Parathyroid adenoma (tissue), 2 donors: ENCODE measurements around the gene USH2A.

Source experiments
- H2AFZ ChIP-seq: fragments of 300-600 bp; sonication (generic); one replicate; pipeline ENCODE4 v1.7.0; 2017; ENCODE audit warnings: antibody characterized with exemption, mild to moderate bottlenecking
- H3K27ac ChIP-seq: fragments of 300-600 bp; sonication (generic); one replicate; pipeline ENCODE4 v1.7.0; 2017
- H3K27me3 ChIP-seq: fragments of 300-600 bp; sonication (generic); one replicate; pipeline ENCODE4 v1.7.0; 2017; ENCODE audit warnings: low read length; ENCODE audit not compliant: control insufficient read depth, insufficient read depth
- H3K36me3 ChIP-seq: fragments of 300-600 bp; sonication (generic); one replicate; pipeline ENCODE4 v1.7.0; 2017; ENCODE audit warnings: low read length; ENCODE audit not compliant: control insufficient read depth, insufficient read depth
- H3K4me1 ChIP-seq: fragments of 300-600 bp; sonication (generic); one replicate; pipeline ENCODE4 v1.7.0; 2017; ENCODE audit warnings: control low read depth
- H3K4me2 ChIP-seq: fragments of 300-600 bp; sonication (generic); one replicate; pipeline ENCODE4 v1.7.0; 2017; ENCODE audit warnings: low read length
- H3K4me3 ChIP-seq: fragments of 300-600 bp; sonication (generic); one replicate; pipeline ENCODE4 v1.7.0; 2017; ENCODE audit warnings: low read depth, low read length
- H3K79me2 ChIP-seq: fragments of 300-600 bp; sonication (generic); one replicate; pipeline ENCODE4 v1.7.0; 2017; ENCODE audit warnings: control low read depth
- H3K9ac ChIP-seq: fragments of 300-600 bp; sonication (generic); one replicate; pipeline ENCODE4 v1.7.0; 2017; ENCODE audit warnings: mild to moderate bottlenecking
- H3K9me3 ChIP-seq: fragments of 300-600 bp; sonication (generic); one replicate; pipeline ENCODE4 v1.7.0; 2017; ENCODE audit warnings: low read length; ENCODE audit not compliant: control insufficient read depth
- TF ChIP-seq, protein P1 (sequence below): fragments of 300-600 bp; sonication (generic); IDR thresholded peaks from one replicate; pipeline ENCODE4 v1.7.0; 2017; ENCODE audit warnings: antibody characterized with exemption, mild to moderate bottlenecking
- donor health status: primary hyperparathyroidism.

Gene USH2A

DNA sequence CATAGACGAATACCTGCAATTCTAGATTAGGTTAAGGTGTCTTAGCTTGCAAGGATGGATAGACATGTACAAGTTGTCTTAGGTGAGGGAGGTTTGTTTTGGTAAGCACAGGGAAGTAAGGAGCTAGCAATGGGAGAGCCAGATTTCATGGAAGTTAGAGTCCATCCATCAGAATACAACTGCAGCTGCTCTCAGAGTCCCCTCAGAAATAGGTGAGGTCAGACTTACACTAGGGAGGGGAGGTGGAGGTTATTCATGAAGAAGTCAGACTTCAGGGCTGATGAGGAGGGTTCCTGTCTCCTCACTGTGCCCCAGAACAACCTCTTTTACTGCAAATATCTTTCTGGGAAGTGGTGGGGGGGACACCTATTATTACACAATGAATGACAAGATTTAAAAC lies 770.9 kb downstream of the USH2A start:
- H3K4me3 ChIP-seq: no peak overlapping the region
- no peaks in the 10 kb centered on the region for H3K4me1 ChIP-seq
- H3K9ac ChIP-seq: no peak overlapping the region
- no peaks in the 10 kb centered on the region for H3K9me3 ChIP-seq
- H3K27ac ChIP-seq: no peak overlapping the region
- H3K79me2 ChIP-seq: no peaks in the 10 kb centered on the region
- TF ChIP-seq, protein P1, sequence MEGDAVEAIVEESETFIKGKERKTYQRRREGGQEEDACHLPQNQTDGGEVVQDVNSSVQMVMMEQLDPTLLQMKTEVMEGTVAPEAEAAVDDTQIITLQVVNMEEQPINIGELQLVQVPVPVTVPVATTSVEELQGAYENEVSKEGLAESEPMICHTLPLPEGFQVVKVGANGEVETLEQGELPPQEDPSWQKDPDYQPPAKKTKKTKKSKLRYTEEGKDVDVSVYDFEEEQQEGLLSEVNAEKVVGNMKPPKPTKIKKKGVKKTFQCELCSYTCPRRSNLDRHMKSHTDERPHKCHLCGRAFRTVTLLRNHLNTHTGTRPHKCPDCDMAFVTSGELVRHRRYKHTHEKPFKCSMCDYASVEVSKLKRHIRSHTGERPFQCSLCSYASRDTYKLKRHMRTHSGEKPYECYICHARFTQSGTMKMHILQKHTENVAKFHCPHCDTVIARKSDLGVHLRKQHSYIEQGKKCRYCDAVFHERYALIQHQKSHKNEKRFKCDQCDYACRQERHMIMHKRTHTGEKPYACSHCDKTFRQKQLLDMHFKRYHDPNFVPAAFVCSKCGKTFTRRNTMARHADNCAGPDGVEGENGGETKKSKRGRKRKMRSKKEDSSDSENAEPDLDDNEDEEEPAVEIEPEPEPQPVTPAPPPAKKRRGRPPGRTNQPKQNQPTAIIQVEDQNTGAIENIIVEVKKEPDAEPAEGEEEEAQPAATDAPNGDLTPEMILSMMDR: no peak
- no peaks in the 10 kb centered on the region for H3K27me3 ChIP-seq
- no peak overlapping the region for H3K4me2 ChIP-seq
- no peak overlapping the region for H2AFZ ChIP-seq
- no peaks in the 10 kb centered on the region for H3K36me3 ChIP-seq

GRCh38 chr1:215651867-215652266 lies 771.4 kb downstream of the USH2A start:
- H3K79me2 ChIP-seq: no peaks in the 10 kb centered on the region

GRCh38 chr1:215650446-215651149 lies 772.6 kb downstream of the USH2A start:
- Histone ChIP-seq H3K27ac (no peak overlapping the region), H3K4me3 (no peak overlapping the region), H3K4me1 (no peaks in the 10 kb centered on the region), H3K9ac (no peak overlapping the region), H3K36me3 (no peaks in the 10 kb centered on the region), H2AFZ (no peak overlapping the region), H3K9me3 (no peaks in the 10 kb centered on the region), H3K79me2 (no peaks in the 10 kb centered on the region), H3K4me2 (no peak overlapping the region), H3K27me3 (no peaks in the 10 kb centered on the region)
- TF ChIP-seq, protein P1: no peak

More at GRCh38 chr1:215651867-215652266, 771.4 kb downstream of the USH2A start:
- H3K4me1 ChIP-seq: no peaks in the 10 kb centered on the region
- TF ChIP-seq, protein P1: no peak
- no peaks in the 10 kb centered on the region for H3K27me3 ChIP-seq
- no peak overlapping the region for H3K4me3 ChIP-seq
- no peak overlapping the region for H3K27ac ChIP-seq
- no peaks in the 10 kb centered on the region for H3K36me3 ChIP-seq
- no peak overlapping the region for H3K9ac ChIP-seq
- no peak overlapping the region for H2AFZ ChIP-seq
- no peak overlapping the region for H3K4me2 ChIP-seq
- no peaks in the 10 kb centered on the region for H3K9me3 ChIP-seq

- Histone ChIP-seq H2AFZ (no peak overlapping the region), H3K9ac (no peak overlapping the region), H3K27me3 (no peaks in the 10 kb centered on the region), H3K4me3 (no peak overlapping the region), H3K79me2 (no peaks in the 10 kb centered on the region), H3K9me3 (no peaks in the 10 kb centered on the region), H3K36me3 (no peaks in the 10 kb centered on the region), H3K4me1 (no peaks in the 10 kb centered on the region), H3K4me2 (no peak overlapping the region), H3K27ac (no peak overlapping the region)
- TF ChIP-seq, protein P1: no peak
Observed at GRCh38 chr1:215648957-215649356, 774.3 kb downstream of the USH2A start.

DNA sequence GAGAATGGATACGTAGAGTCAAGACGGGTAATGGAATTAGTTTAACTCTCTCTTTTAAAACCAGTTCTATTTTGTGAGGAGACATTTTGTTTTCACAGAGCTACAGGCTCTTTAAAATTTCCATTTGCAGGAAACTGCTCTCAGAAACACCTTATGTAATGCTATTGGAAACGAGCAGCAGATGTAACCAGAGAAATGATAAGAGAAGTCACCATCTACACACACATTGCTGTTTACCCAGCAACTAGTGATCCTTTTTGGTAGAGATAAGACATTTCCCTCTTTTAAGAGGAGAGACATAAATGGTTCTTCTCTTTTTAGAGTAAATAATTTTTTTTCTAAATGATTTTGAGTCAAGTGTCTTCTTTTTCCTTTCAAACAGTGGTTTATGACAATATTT lies 775.5 kb downstream of the USH2A start:
- H3K4me2 ChIP-seq: no peak overlapping the region
- no peaks in the 10 kb centered on the region for H3K4me1 ChIP-seq
- no peaks in the 10 kb centered on the region for H3K79me2 ChIP-seq
- H2AFZ ChIP-seq: no peak overlapping the region
- no peaks in the 10 kb centered on the region for H3K9me3 ChIP-seq
- H3K27ac ChIP-seq: no peak overlapping the region
- H3K27me3 ChIP-seq: no peaks in the 10 kb centered on the region
- H3K36me3 ChIP-seq: no peaks in the 10 kb centered on the region
- no peak overlapping the region for H3K9ac ChIP-seq
- TF ChIP-seq, protein P1: no peak
- no peak overlapping the region for H3K4me3 ChIP-seq
